8988T (cell line): ENCODE data around the gene GALNT18.

Source experiments
- DNase-seq: peaks from one replicate; pipeline ENCODE4 v3.0.0; 2011

The GALNT18 gene

GRCh38 chr11:11624204-11624603 lies 2.4 kb upstream of the GALNT18 start:
- DNase-seq: no peak

DNA sequence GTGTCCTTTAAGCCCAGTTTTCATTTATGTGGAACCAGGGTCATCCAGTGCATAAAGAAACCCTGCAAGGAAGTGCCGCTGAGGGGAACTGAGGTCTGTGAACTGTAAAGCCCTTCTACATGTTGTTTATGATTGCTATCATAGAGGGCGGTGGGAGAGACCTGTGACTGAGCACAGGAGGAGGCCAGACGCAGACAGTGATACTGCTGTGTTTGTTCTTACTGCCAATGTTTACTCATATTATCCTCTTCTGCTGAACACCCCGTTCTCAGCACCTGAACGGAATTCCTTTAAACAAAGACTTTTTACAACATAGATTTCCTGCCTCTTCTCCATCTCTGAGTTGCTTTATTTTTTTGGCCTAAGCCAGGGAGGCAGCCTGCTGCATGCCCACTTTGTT lies 967 bp upstream of the GALNT18 start:
- DNase-seq: no peak

- no peak for DNase-seq
These were observed 518 bp upstream of the GALNT18 start for GRCh38 chr11:11622340-11622706.

DNA sequence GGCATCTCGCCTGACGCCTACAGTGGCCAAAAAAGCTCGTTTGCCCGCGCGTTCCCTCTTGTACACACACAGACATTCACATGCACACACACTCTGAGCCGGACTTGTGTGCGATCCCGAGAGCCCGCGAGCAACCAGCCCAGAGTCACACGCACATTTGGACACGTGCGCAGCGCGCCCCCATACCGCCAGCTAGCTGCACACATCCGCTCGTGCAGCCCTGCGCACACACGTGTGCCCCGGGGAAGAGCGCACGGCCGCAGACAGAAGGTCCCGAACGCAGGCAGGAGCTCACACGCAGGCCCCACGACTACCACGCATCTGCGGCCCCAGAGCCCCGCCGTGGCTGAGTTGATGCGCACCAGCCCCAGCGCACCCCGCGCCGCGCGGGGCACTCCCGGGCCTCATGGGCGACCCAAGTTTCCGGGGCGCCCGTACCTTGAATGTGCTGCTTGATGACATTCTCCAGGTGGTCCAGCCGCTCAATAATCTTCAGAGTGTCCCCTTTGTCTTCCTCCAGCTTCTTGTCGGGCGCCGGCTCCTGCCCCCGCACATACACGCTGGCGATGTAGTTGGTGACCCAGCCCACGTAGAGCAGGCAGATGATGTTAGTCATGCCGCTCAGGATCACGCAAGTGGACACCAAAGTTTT lies 758 bp downstream of the GALNT18 start:
- peak; percentile 15 for DNase-seq

GRCh38 chr11:11620173-11620920 lies 1.5 kb downstream of the GALNT18 start:
- DNase-seq: peak; percentile 53

GRCh38 chr11:11618973-11619435 lies 2.8 kb downstream of the GALNT18 start:
- DNase-seq: peak; percentile 18

DNA sequence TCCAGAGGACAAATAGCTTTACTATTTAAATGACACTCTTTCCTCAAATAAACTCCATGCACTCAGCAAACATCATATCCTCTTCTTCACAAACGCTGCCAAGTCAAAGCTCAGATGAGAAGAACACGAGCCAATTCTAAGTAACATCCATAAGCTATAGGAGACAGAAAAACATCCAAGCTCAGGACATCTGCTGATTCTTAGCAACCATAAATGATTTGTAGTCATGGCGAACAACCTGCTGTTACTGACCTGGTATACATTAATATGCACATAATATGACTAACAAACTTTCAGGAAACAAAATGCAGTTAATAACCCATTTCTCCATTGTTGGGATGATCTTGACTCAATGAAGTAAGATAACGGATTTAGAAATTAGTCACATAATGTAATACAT lies 6.7 kb downstream of the GALNT18 start:
- DNase-seq: no peak

DNA sequence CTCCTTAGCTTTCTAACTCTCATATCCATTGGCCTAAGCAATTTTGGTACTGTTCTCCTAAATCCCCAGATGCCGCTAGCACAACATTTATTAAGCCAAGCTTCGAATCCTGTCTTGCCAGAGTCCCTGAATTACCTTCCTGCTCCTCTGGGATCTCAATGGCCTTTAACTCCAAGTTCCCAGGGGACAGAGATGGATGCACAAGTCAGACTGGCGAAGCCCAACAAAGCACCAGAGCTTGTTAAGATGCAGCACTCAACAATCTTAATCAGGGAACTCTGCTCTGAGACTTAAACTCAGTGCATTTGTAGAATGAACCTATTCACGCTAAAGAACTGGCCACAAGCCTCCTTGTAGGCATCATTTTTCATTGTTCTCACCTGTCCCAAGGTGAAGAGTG lies 9.4 kb downstream of the GALNT18 start:
- DNase-seq: no peak

- no peak for DNase-seq
These were observed 10.4 kb downstream of the GALNT18 start for GRCh38 chr11:11611381-11611780.

DNA sequence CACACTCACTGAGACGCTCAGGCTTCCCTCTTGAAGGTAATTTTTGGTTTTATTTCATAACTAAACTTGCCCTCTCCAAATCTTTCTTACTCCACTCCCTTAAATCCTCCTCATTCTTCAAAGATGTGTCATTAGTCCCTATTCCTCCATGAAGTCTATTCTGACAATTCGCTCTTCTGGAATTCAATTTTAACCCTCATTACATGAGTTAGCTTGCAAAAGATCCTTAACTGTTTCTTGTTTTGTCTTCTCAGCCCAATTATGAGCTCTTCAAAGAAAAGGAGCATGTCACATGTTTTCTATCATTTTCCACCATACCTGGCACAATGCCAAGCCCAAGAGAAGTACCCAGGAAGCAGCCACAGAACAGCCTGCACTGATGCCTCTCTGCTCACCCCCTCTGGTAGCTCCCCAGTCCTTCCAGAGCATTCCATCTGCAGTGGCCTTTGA lies 13.0 kb downstream of the GALNT18 start:
- DNase-seq: no peak

DNA sequence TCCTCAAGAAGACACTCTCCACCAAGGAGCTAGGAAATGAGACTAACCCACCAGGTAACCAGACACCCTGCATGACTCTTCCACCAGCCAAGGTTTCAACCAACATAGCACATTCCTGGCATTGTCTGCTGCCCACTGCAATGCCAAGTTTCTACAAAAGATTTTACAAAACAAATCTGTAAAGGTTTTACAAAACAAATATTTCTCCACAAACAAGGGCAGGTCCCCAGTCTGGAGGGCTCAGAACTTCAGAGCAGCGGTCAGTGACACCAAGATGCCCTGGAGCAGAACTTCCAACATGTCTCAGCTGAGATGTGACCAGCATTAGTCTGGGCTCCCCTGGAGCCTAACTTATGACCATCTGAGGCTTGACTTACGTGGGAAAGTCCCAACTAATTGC lies 14.0 kb downstream of the GALNT18 start:
- DNase-seq: no peak

DNA sequence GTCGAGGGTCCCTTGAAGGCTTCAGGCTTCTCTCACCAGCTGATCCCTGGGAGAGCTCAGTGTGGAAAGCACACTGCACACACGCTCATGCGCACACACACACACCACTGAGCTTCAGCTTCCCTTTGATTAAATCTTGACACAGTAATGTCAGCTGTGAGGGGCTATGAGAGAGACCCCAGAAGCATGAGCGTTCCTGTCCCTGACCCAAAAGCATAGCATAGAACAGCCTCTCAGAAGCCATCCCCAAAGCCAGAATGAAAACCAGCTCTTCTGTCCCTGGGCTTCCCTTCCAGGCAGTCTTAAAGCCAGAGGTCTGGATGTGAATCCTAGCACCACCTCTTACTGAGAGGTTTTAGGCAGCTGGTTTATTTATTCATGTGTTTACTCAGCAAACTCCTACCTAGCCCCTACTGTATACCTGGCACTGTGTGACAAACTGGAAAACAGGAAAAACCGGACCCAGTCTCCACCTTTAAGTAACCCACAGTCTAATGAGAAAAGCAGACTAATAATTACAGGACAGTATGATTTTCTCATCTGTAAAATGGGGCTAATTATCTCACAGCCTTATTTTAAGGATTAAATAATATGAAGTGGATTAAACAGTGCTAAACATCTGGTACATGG lies 15.9 kb downstream of the GALNT18 start:
- no peak for DNase-seq

GRCh38 chr11:11605181-11605580 lies 16.6 kb downstream of the GALNT18 start:
- no peak for DNase-seq

DNA sequence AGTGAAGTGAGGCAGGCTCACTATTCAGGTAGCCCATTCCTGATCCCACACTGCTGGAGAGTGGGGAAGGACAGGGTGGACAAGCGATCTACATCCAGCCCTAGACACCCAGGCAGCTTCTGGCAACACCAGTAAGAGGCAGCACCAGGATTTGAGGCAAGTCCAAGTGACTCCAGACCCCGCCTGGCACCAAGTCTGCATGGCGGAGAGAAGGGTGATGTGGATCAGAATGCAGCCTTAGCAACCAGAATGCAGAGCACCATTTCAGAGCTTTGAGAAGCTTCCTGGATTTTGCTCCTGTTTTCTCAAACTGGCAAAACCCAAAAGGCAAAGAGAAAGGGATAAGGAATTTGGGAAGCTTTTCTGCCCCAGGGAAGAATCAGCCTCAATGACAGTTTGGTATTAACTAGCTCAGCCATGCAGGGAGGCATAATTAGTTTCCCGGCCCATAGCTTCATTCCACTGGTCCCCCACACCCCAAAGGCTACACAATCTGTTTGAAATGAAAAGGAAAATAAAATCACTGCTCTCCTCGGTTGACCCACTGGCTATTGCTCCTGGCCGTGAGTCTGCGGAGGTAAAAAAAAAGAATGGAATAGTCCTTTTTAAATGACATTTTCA lies 17.3 kb downstream of the GALNT18 start:
- DNase-seq: no peak

DNA sequence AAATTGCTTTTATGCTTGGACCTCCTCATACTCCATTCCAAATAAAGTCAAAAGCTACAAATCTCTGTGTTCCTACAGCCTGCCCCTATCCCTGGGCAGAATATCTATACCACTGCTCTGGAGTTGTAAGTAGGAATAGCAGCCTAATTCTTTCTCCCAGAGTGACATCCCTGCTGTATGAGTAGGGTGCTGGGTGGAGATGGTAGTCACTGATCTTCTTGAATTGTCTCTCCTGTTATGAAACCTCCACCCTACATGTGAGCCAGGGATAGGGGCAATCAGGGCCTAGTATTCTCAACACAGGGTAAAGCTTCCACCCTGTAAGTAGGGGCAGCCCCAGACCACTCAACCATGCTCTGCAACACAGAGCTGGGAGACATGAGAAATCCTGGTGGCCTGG lies 19.8 kb downstream of the GALNT18 start:
- no peak for DNase-seq

- no peak for DNase-seq
These were observed 21.5 kb downstream of the GALNT18 start for GRCh38 chr11:11600288-11600687.

DNA sequence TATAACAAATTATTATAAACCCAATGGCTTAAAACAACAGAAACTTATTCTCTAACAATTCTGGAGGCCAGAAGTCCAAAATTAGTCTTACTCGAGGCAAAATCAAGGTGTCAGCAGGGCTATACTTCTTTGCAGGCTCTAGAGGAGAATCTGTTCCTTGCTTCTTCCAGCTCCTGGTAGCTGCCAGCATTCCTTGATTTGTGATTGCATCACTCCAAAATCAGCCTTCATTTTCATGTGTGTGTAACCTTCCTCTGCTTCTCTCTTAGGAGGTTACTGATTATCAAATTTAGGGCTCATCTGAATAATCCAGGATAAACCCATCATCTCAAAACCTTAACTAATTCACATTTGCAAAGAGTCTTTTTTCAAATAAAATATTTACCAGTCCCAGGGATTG lies 23.6 kb downstream of the GALNT18 start:
- DNase-seq: no peak

- DNase-seq: no peak
These were observed 27.6 kb downstream of the GALNT18 start for GRCh38 chr11:11594162-11594561.

GRCh38 chr11:11592146-11592684 lies 29.6 kb downstream of the GALNT18 start:
- DNase-seq: no peak

DNA sequence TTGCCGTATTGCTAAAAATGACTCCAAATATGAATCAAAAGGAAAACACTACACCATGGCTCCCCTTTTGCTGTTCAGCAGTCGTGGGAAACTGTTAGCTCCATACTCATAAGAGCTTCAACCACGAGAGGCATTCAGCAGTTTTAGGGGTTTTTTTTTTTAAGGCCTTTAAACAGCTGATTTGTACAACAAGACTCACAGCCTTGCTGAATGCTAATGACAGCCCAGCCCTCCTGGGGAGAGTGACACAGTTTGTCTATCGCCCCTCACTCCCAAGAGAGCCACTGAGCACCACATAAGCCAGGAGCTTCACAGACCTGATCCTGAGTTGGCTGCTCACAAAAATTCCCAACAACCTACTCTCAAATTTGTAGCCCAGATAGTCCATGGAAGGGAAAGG lies 32.4 kb downstream of the GALNT18 start:
- no peak for DNase-seq

DNA sequence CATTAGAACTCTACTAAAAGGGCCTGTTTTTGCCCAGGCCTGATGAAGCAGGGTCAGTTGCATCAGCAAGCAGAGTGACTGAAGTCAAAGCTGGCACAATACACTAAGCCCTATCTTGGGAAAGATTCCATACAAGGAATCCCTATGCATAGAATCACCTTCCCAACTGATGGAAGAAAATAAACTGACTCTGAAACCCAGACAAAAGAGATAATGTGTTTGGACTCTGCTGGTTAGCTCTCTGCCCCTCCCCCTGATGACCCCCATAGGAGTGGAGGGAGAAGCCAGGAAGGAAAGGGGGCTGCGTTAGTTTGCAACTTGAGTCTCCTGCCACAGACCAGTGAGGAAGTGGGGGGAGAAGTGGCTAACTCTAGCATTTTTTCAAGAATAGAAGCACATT lies 32.9 kb downstream of the GALNT18 start:
- DNase-seq: no peak

DNA sequence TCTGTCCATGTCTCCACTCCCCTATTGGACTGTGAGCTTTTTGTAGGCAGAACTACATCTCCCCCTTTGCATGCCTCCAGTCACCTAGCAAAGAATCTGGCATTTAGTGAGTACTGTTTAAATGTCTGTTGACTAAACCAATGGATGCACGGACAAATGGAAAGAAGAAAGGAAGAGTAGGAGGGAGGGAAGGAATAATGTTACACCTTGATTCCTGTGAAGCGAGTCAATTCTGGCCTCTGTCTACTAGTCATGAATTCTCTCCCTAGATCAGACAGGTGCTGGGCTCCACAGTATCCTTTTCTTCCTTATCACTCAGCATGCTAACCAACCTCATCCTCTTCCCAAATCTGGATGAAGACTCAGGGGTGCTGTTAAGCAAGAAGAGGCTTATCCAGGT lies 33.6 kb downstream of the GALNT18 start:
- no peak for DNase-seq

GRCh38 chr11:11587122-11587521 lies 34.7 kb downstream of the GALNT18 start:
- no peak for DNase-seq
